Breast epithelium (tissue), 4 donors: ENCODE measurements around the gene NAA80. TPM values are rescaled to one million over a fixed set of nuclear protein-coding genes. Genes with fewer than 3 reads are reported as not detected.
A peak's percentile ranks its signal among the peaks of the same experiment; 100 is the strongest.

ENCODE experiments used
- DNase-seq, 2 donors: peaks; one replicate each; pipeline ENCODE4 v3.0.0-alpha.2; 2019; ENCODE audit warnings: low spot score in 2 of 2
- H3K27ac ChIP-seq, 2 donors: fragments of 200-600 bp; sonication (generic) in 1 of 2; one replicate each; pipeline ENCODE4 v1.5.1; 2016 to 2019; ENCODE audit warnings: mild to moderate bottlenecking in 1 of 2
- H3K27me3 ChIP-seq, 2 donors: fragments of 200-600 bp; sonication (generic) in 1 of 2; one replicate each; pipeline versions ENCODE4 v1.5.1 to v1.6.0; 2017 to 2019; ENCODE audit warnings: control low read depth in 1 of 2, mild to moderate bottlenecking in 1 of 2
- H3K36me3 ChIP-seq: fragments of 200-600 bp; one replicate; pipeline ENCODE4 v1.5.1; 2019
- H3K4me1 ChIP-seq, 2 donors: fragments of 200-600 bp; sonication (generic); one replicate each; pipeline ENCODE4 v1.5.1; 2016 to 2019; ENCODE audit warnings: control low read depth in 1 of 2
- H3K4me3 ChIP-seq, 3 donors: fragments of 200-600 bp; sonication (generic); 1 replicate in 2 of 3; 2 replicates in 1 of 3; pipeline ENCODE4 v1.5.1; 2016 to 2019; ENCODE audit warnings: mild to moderate bottlenecking in 3 of 3, moderate library complexity in 2 of 3
- H3K9me3 ChIP-seq, 2 donors: fragments of 200-600 bp; sonication (generic) in 1 of 2; one replicate each; pipeline ENCODE4 v1.5.1; 2016 to 2019; ENCODE audit warnings: control low read depth in 1 of 2
- POLR2A ChIP-seq: fragments of 450-650 bp; IDR thresholded peaks from one replicate; pipeline ENCODE4 v1.6.1; 2016; ENCODE audit warnings: antibody characterized with exemption, mild to moderate bottlenecking, moderate library complexity
- POLR2AphosphoS5 ChIP-seq, 3 donors: sonication (generic); formaldehyde crosslinking; IDR thresholded peaks; one replicate each; pipeline ENCODE4 v1.6.1; 2017; ENCODE audit warnings: antibody characterized with exemption in 3 of 3
- intact Hi-C: fragments of 100-400 bp; cut with DNase I; formaldehyde crosslinking; loops from one replicate; pipeline ENCODE4 v1.15.1; 2023; ENCODE audit warnings: low total_unique reads
- total RNA-seq, 3 donors: library from RNA; depleted of rRNA; stranded (reverse); fragments of >200 nt; gene quantifications; one replicate each; pipeline ENCODE4 v1.1.0, GENCODE V29; 2016
- TF ChIP-seq, protein P1 (sequence below), 3 donors: fragments of 450-650 bp; IDR thresholded peaks; one replicate each; pipeline ENCODE4 v1.5.1; 2016 to 2017; ENCODE audit warnings: antibody characterized with exemption in 3 of 3, mild to moderate bottlenecking in 3 of 3, moderate library complexity in 3 of 3

NAA80 gene
- total RNA-seq, 3 donors from 2014 or later: 6.0 to 8.8 (median 8.5) TPM

DNA sequence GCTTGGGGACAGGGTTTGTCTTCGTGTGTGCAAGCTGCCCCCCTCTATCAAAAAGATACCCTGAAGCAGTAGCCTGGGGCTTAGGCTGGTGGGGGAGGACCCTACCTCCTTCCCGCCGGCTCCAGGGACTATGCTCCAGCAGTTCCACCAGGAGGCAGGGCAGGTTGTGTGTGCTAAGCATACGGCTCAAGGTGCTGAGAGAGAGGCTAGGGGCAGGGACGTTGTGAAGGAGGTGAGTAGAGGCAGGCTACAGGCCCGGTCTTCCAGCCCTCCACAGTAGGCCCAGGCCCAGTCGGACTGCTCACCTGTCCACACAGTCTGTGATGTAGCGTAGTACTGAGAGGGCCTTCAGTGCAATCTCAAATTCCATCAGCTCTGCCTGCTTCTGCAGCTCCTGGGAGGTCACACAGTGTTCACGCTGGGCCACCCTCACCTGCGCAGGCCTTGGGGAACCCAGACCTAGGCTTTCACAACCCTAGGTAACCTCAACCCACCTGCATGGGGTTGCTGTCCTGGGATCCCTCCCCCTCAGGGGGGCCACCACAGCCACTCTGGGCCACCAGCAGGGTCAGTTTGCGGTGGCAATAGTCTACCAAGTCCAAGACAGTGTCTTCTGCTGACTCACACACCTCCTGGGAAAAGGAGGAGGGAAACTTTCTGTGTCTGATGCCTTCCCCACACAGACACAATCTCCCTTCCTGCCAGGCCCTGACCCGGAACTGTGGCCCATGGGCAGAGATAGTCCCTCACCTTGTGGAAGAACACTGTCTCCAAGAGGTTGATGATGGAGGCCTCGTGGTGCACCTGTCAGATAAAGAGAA lies 43.8 kb upstream of the NAA80 start:
- H3K4me3 ChIP-seq: no peak overlapping the region
- DNase-seq: no peak
- H3K27ac ChIP-seq: no peak overlapping the region
- H3K9me3 ChIP-seq: no peaks in the 10 kb centered on the region
- H3K27me3 ChIP-seq: no peaks in the 10 kb centered on the region
- TF ChIP-seq POLR2AphosphoS5 (IDR thresholded peaks at IDR 0.05) (no peak), POLR2A (no peak)
- TF ChIP-seq, protein P1, sequence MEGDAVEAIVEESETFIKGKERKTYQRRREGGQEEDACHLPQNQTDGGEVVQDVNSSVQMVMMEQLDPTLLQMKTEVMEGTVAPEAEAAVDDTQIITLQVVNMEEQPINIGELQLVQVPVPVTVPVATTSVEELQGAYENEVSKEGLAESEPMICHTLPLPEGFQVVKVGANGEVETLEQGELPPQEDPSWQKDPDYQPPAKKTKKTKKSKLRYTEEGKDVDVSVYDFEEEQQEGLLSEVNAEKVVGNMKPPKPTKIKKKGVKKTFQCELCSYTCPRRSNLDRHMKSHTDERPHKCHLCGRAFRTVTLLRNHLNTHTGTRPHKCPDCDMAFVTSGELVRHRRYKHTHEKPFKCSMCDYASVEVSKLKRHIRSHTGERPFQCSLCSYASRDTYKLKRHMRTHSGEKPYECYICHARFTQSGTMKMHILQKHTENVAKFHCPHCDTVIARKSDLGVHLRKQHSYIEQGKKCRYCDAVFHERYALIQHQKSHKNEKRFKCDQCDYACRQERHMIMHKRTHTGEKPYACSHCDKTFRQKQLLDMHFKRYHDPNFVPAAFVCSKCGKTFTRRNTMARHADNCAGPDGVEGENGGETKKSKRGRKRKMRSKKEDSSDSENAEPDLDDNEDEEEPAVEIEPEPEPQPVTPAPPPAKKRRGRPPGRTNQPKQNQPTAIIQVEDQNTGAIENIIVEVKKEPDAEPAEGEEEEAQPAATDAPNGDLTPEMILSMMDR (IDR thresholded peaks at IDR 0.05): no peak
- peaks cover 0 to 17% of the 10 kb centered on the region in 2 donors for H3K4me1 ChIP-seq
- intact Hi-C loops: no loop called here
- no peaks in the 10 kb centered on the region for H3K36me3 ChIP-seq

DNA sequence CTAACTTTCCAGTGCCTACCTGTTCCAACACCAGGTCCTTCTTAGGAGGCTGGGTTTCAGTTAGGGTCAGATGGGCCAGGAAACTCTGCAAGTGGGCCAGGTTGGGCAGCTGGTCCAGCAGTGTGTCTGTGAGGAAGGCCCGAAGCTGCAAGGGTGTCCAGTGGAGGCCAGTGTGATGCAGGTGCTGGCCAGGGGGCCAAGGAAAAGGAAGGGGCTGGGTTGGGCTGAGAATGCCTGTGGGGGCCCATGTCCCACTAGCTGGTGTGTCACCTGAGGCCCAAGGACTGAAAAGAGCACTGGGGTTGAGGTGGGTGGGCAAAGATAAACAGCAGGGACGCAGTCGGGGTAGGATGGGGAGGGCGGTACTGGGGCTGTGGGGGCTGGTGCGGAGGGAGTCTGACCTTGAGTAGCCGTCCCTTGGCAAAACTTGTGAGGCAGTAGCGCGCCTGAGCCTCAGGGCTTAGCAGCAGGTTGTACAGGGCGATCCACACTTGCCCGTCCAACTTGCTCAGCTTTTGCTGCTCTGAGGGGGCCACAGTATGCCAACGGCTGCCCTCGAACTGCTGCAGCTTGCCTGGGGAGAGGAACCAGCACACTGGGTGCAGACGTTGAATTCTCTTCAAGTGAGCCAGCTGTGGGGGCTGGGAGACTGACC lies 42.9 kb upstream of the NAA80 start:
- Histone ChIP-seq H3K4me3 (no peak overlapping the region), H3K9me3 (no peaks in the 10 kb centered on the region), H3K27me3 (no peaks in the 10 kb centered on the region), H3K4me1 (peaks cover 0 to 17% of the 10 kb centered on the region in 2 donors), H3K27ac (no peak overlapping the region), H3K36me3 (no peaks in the 10 kb centered on the region)
- intact Hi-C loops: no loop called here
- DNase-seq: no peak
- TF ChIP-seq POLR2A (no peak), POLR2AphosphoS5 (IDR thresholded peaks at IDR 0.05) (no peak)
- TF ChIP-seq, protein P1 (IDR thresholded peaks at IDR 0.05): no peak

DNA sequence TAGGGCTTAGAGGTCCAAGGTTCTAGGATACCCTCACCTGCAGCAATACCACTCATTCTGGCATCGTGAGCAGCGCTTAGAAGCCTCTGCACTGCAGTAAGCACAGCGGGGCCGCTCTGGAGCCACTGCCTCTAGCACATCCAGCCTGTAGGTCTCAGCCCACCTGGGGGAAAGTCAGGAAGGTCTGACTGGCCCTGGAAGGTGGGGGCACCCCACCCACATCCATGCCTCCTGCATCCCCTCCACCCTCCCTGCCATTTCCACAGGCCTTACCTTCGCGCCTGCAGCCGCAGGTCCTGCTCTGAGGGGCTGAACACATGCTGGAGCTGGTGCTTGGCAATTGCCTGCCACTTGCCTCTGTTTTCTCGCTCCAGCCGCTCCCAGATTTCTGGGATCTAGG lies 42.3 kb upstream of the NAA80 start:
- intact Hi-C loops: no loop called here
- Histone ChIP-seq H3K4me1 (peaks cover 0 to 17% of the 10 kb centered on the region in 2 donors), H3K27ac (peak overlapping the region in 1 of 2 donors; percentile 90)

DNA sequence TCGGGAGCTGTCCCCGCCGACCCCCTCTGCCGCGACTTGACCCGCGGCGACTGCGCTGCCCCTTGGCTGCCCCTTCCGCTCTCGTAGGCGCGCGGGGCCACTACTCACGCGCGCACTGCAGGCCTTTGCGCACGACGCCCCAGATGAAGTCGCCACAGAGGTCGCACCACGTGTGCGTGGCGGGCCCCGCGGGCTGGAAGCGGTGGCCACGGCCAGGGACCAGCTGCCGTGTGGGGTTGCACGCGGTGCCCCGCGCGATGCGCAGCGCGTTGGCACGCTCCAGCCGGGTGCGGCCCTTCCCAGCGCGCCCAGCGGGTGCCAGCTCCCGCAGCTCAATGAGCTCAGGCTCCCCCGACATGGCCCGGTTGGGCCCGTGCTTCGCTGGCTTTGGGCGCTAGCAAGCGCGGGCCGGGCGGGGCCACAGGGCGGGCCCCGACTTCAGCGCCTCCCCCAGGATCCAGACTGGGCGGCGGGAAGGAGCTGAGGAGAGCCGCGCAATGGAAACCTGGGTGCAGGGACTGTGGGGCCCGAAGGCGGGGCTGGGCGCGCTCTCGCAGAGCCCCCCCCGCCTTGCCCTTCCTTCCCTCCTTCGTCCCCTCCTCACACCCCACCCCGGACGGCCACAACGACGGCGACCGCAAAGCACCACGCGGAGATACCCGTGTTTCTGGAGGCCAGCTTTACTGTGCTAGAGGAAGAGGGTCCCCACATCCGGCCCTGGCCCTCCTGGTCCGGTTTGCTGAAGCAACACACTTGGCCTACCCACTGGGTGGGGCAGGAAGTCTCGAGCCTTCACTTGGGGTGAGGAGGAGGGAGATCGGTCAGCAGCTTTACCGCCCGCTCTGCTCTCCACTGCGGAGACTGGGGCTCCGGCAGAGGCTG lies 41.5 kb upstream of the NAA80 start, which contains the start of gene RASSF1:
Gene RASSF1 (minus strand): TSS at position 389 of the 882 bp plus-strand sequence. CDS start 31 bp downstream, at position 358.
- Histone ChIP-seq H3K27me3 (no peaks in the 10 kb centered on the region), H3K4me3 (peak within 1 kb of the TSS; percentile 62 to 90 (median 65)), H3K27ac (peak within 1 kb of the TSS; percentile 66 to 90), H3K9me3 (no peaks in the 10 kb centered on the region), H3K4me1 (peaks cover 8 to 23% of the 10 kb centered on the region in 2 donors), H3K36me3 (no peaks in the 10 kb centered on the region)
- intact Hi-C loops: no loop called here
- TF ChIP-seq, protein P1 (IDR thresholded peaks at IDR 0.05): no peak
- TF ChIP-seq POLR2A: no peak
- peak; percentile 18 to 70 (median 48) for TF ChIP-seq POLR2AphosphoS5 (IDR thresholded peaks at IDR 0.05)
- no peak for DNase-seq

More for the DNA sequence above, 42.3 kb upstream of the NAA80 start:
- H3K9me3 ChIP-seq: no peaks in the 10 kb centered on the region
- H3K4me3 ChIP-seq: peak overlapping the region; percentile 62 to 90 (median 65)
- H3K36me3 ChIP-seq: no peaks in the 10 kb centered on the region
- TF ChIP-seq POLR2AphosphoS5 (IDR thresholded peaks at IDR 0.05): no peak
- TF ChIP-seq POLR2A: no peak
- TF ChIP-seq, protein P1 (IDR thresholded peaks at IDR 0.05): no peak
- no peaks in the 10 kb centered on the region for H3K27me3 ChIP-seq
- DNase-seq: no peak
